ENCODE results near the gene MYBPC2. TPM values are rescaled to one million over a fixed set of nuclear protein-coding genes. Genes with fewer than 3 reads are reported as not detected.

MYBPC2 gene
- total and polyA plus RNA-seq, 9 of the 15 experiments (the other 6 are each of a cell fraction or from before 2014, with no cell fraction given) = 0.01 to 0.14 (median 0.04) TPM; not detected in 6

- TF ChIP-seq ZNF740 (CRISPR knock-in tag; IDR thresholded peaks at IDR 0.05) (0 out of 2 replicates have a peak, but pooled peaks have one; percentile 12), ZNF740 (tag; IDR thresholded peaks at IDR 0.05) (no peak)
Measured at GRCh38 chr19:50512999-50513745, 80.5 kb downstream of the MYBPC2 start (continued).

GRCh38 chr19:50513746-50514345 is 81.2 kb downstream of the MYBPC2 start, which contains the start of gene ASPDH:
ASPDH (minus strand) TSS chr19:50513913; CDS start chr19:50513823, 90 bp downstream.
- no TSS peak for BruUV-seq (replicated peaks)
- Histone ChIP-seq H3K27ac (ENCODE audit: extremely low read depth, low read depth, low read length) (no peak within 1 kb of the TSS), H3K9me1 (ENCODE audit: control insufficient read depth, insufficient read depth, low read length) (peaks cover 4% of the 10 kb centered on the region), H3K36me3 (ENCODE audit: control insufficient read depth, insufficient read depth, low read length) (no peaks in the 10 kb centered on the region), H3K79me2 (ENCODE audit: control insufficient read depth, insufficient read depth, low read length) (no peaks in the 10 kb centered on the region; the same call in 2 of the 3 replicates), H4K20me1 (replicated peaks; ENCODE audit: control insufficient read depth, insufficient read depth, low read length) (no peaks in the 10 kb centered on the region), H3K9ac (ENCODE audit: insufficient read depth in 1 of 2, low read depth in 2 of 2, low read length in 2 of 2) (peak within 1 kb of the TSS in 1 of 2 experiments; percentile 93; a peak in 2 of 4 replicates), H3K9me3 (replicated peaks; ENCODE audit: control insufficient read depth, insufficient read depth, low read depth, low read length) (no peaks in the 10 kb centered on the region), H2AFZ (ENCODE audit: low read depth, low read length) (no peak within 1 kb of the TSS), H3K4me1 (replicated peaks in 1 of 2; ENCODE audit: control insufficient read depth in 2 of 2, insufficient read depth in 2 of 2, low read length in 2 of 2) (peaks cover 5 to 71% of the 10 kb centered on the region in 2 experiments; a peak in 4 of 5 replicates), H3K4me2 (ENCODE audit: insufficient read depth, low read length) (no peak within 1 kb of the TSS), H3K4me3 (no peak within 1 kb of the TSS), H3K27me3 (ENCODE audit: control insufficient read depth in 2 of 2, insufficient read depth in 2 of 2, low read length in 2 of 2) (no peaks in the 10 kb centered on the region)
- ChIA-PET CTCF (ENCODE audit: low intra/inter-chr PET ratio) (no interaction called here), POLR2A (interaction anchor here (1.0 kb wide), 1 partner anchor 180 kb away, joined by 3 read pairs; no protein-coding TSS in a partner anchor)
- in situ Hi-C loops (cut with MboI) (no loop called here), intact Hi-C loops (cut with micrococcal nuclease) (no loop called here)
- WGBS (ENCODE audit: insufficient coverage, low coverage, missing lambda C conversion rate) = 23% methylated on average over 11 of the region's 22 CpGs
- DNase-seq (ENCODE audit: extremely low read depth in 1 of 4, low spot score in 3 of 4) (peak in 1 of 4 experiments; percentile 43), ATAC-seq (no peak), FAIRE-seq (no peak)
- TF ChIP-seq HBP1 (CRISPR knock-in tag; IDR thresholded peaks at IDR 0.05) (no peak), RFX1 (IDR thresholded peaks at IDR 0.05) (peak; percentile 86), KDM1A (IDR thresholded peaks at IDR 0.05) (peak in 1 of 2 experiments; percentile 29; a peak in 1 of 4 replicates), RCOR1 (IDR thresholded peaks at IDR 0.05; ENCODE audit: borderline replicate concordance in 1 of 2, low read depth in 2 of 2, low read length in 2 of 2) (peak in 1 of 2 experiments; percentile 44; a peak in 1 of 4 replicates), POLR2G (IDR thresholded peaks at IDR 0.05; ENCODE audit: low read depth, low read length) (peak; percentile 59), CBFA2T3 (IDR thresholded peaks at IDR 0.05) (no peak), CTBP1 (IDR thresholded peaks at IDR 0.05; ENCODE audit: borderline replicate concordance) (peak; percentile 18; the same call in 1 of the 2 replicates), SMARCE1 (IDR thresholded peaks at IDR 0.05) (no peak), ZNF518B (CRISPR knock-in tag; IDR thresholded peaks at IDR 0.05) (no peak), THRAP3 (IDR thresholded peaks at IDR 0.05; ENCODE audit: borderline replicate concordance) (no peak), ZBTB7A (IDR thresholded peaks at IDR 0.05; ENCODE audit: borderline replicate concordance, control insufficient read depth, low read depth, low read length) (0 out of 2 replicates have a peak, but pooled peaks have one; percentile 19), SNRNP70 (optimal IDR thresholded peaks at IDR 0.05; ENCODE audit: low read depth, low read length) (no peak)

All from K562 (cell line).